NCI-H146 (cell line): ENCODE measurements around the gene CLEC2D.
"Not testable (repeated sequence)": the region's sequence is repeated elsewhere in the genome, so short reads cannot be mapped to it uniquely, and the experiment has no call there.

Source experiments
- DNase-seq: peaks from one replicate; lab custom pipeline; 2025; lab: John Stamatoyannopoulos, UW

Gene CLEC2D

DNA sequence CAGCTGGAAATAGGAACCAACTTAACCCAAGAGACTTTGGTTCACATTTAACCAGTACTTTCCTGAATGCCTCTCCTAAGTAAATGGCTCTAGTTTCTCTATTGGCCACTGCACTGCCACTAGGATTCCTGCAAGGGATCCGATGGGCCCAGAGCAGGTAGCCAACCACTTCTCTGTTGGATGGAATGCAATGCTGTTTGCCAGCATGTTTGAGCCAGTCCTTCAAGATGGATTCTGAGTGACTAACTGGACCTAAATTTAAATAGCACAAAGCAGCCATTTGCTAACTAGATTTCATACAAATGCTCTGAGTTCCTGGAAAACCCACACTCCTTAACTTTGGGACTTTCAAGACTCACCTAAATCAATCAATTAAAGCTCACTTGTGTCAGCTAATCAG lies 9.5 kb upstream of the CLEC2D start:
- no peak for DNase-seq

GRCh38 chr12:9661720-9662119 lies 7.8 kb upstream of the CLEC2D start:
- DNase-seq = no peak

GRCh38 chr12:9662488-9662887 lies 7.0 kb upstream of the CLEC2D start:
- DNase-seq = no peak

DNA sequence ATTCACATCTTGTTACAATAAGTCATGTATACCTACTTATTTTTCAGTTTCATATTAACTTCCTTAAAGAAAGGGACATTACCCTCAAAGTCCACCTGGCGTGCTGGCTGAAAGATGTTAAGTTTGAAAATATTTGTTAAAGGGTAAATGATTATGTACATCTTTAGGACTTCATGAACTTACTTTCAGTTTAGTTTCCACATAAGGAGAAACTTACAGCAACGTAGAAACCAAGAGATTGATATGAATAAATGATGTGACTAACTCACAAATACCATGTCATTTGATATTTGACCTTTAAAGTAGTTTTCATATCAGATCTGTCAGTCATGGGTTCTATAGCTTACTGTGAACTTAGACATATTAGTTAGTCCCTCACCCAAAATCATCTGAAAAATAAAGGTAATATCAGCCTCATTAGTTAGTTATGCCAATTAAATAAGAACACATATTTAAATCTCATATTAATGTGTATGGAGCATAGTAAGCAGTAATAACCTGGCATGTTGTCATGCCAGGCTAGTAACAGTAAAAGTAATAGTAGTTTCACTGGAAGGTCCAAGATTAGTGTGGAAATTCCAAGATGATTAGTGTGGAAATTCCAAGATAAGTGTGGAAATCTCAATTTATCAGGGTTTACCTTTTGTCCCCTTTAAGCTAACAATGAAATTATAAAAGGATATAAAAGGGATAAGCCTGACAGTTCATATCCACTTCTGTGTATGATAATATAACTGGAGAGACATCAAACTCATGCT lies 1.9 kb upstream of the CLEC2D start:
- no peak for DNase-seq

- DNase-seq = no peak
Observed at GRCh38 chr12:9668161-9669018, 1.1 kb upstream of the CLEC2D start.

DNA sequence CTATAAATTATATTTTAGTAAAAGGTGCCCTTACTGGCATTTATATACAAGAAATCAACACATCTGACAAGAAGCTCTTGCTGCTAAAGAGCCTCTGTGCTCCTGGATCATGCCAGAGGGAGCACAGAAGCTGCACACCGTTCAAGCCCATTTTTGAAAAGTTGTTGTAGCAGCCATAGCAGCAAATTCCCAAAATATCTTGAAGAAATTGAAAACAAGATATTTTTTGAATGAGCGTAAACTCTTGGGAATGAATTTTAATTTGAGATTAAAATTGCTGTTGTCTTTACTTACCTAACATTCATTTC lies 540 bp upstream of the CLEC2D start:
- no peak for DNase-seq

DNA sequence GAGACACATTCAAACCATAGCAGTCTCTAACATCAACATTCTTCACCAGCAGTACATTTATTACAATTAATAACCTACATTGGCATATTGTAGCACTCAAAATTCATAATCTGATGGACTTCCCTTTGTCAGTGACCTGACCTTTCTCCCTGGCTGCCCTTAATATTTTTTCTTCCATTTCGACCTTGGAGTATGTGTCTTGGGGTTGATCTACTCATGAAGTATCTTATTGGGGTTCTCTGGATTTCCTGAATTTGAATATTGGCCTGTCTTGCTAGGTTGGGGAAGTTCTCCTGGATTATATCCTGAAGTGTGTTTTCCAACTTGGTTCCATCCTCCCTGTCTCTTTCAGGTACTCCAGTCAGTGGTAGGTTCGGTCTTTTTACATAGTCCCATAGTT lies 2.8 kb downstream of the CLEC2D start:
- not testable (repeated sequence) for DNase-seq

GRCh38 chr12:9673404-9674225 lies 4.1 kb downstream of the CLEC2D start:
- DNase-seq = no peak

DNA sequence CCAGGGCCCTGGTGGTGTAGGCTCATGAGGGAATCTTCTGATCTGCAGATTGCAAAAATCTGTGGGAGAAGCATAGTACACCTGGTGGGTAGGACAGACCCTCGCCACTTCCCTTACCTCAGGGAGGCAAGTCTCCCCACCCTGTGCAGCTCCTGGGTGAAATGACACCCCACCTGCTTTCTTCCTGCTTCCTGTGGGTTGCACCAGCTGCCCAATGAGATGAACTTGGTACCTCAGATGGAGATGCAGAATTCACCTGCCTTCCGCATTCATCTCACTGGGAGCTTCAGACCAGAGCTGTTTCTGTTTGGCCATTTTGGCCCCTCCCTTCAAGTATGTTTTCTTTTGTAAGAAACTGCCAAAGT lies 4.7 kb downstream of the CLEC2D start:
- DNase-seq = no peak

DNA sequence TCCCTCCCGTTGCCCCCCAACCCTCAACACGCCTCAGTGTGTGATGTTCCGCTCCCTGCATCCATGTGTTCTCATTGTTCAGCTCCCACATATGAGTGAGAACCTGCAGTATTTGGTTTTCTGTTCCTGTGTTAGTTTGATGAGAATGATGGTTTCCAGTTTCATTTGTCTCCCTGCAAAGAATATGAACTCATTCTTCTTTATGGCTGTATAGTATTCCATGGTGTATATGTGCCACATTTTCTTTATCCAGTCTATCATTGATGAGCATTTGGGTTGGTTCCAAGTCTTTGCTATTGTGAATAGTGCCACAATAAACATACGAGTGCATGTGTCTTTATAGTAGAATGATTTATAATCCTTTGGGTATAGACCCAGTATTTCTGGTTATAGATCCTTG lies 13.0 kb downstream of the CLEC2D start:
- not testable (repeated sequence) for DNase-seq

- not testable (repeated sequence) for DNase-seq
Observed at GRCh38 chr12:9682949-9683348, 13.4 kb downstream of the CLEC2D start.

DNA sequence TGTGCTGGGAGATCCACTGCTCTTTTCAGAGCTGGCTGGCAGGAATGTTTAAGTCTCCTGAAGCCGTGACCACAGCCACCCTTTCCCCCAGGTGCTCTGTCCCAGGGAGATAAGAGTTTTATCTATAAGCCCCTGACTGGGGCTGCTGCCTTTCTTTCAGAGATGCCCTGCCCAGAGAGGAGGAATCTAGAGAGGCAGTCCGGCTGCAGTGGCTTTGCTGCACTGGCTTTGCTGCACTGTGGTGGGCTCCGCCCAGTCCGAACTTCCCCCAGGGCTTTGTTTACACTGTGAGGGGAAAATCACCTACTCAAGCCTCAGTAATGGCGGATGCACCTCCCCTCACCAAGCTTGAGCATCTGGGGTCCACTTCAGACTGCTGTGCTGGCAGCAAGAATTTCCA lies 15.9 kb downstream of the CLEC2D start:
- not testable (repeated sequence) for DNase-seq

- no peak for DNase-seq
Observed at GRCh38 chr12:9685915-9686314, 16.4 kb downstream of the CLEC2D start.

- DNase-seq = no peak
Observed at GRCh38 chr12:9687228-9687627, 17.7 kb downstream of the CLEC2D start.

DNA sequence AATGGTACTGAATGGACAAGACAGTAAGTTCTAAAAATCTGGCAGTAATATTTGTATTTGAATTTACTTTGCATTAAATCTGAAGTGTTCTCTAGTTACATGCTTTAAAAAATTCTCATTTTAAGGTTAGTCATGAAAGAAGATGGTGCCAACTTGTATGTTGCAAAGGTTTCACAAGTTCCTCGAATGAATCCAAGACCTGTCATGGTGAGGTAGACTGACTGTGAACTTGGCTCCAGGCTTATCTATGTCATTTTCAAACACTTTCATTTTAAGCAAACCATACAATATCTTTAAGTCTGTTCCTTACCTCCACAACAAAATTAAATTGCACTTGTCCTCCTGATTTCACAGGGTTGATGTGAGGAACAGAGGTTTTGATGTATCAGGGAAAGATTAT lies 23.4 kb downstream of the CLEC2D start:
- DNase-seq = no peak

DNA sequence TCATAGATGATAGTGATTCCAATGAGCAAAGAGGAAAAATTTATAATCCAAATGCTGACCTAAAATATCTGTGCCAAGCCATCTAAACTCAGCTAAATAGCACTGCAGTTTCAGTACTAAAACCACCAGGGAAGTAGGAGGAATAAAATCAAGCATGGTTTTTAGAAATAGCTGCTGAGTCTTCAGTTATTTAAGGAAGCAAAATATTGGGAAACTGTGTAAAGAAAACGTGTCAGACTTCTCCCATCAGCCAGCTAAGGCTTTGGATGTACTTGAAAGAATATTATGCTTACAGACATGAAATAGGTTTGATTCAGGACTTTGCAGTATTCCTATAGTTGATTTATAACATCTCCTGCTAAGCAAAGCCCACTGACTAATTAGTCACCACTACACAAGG lies 24.7 kb downstream of the CLEC2D start:
- DNase-seq = no peak

DNA sequence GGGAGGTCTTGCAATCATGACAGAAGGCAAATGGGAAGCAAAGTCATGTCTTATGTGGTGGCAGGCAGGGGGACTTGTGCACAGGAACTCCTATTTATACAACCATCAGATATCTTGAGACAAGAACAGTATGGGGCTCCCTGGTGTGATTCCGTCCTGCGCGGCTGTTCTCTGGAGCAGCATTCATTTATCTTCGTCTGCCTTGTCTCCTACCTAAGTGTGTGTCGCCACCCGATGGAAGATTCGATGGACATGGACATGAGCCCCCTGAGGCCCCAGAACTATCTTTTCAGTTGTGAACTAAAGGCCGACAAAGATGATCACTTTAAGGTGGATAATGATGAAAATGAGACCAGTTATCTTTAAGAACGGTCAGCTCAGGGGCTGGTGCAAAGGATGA lies 25.6 kb downstream of the CLEC2D start:
- DNase-seq = not testable (repeated sequence)

DNA sequence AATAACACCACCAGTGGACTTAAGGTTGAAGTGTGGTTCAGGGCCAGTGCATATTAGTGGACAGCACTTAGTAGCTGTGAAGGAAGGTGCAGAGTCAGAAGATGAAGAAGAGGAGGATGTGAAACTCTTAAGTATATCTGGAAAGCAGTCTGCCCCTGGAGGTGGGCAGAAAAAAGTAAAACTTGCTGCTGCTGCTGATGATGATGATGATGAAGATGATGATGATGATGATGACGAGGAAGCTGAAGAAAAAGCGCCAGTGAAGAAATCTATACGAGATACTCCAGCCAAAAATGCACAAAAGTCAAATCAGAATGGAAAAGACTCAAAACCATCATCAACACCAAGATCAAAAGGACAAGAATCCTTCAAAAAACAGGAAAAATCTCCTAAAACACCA lies 26.1 kb downstream of the CLEC2D start:
- not testable (repeated sequence) for DNase-seq

- no peak for DNase-seq
Observed at GRCh38 chr12:9697619-9698018, 28.1 kb downstream of the CLEC2D start.

GRCh38 chr12:9698681-9699080 lies 29.2 kb downstream of the CLEC2D start:
- DNase-seq = no peak

GRCh38 chr12:9699269-9699897 lies 29.9 kb downstream of the CLEC2D start:
- DNase-seq = no peak

GRCh38 chr12:9699898-9700605 lies 30.5 kb downstream of the CLEC2D start:
- DNase-seq = no peak
